ENCODE data around the gene VTI1A. TPM values are rescaled to one million over a fixed set of nuclear protein-coding genes. Genes with fewer than 3 reads are reported as not detected.

VTI1A gene
- total and polyA plus RNA-seq, 2 of the 13 experiments (the other 11 are each of a cell fraction or from before 2014, with no cell fraction given): 11.7 to 32.7 TPM

GRCh38 chr10:112467541-112468075 is 20.6 kb downstream of the VTI1A start (continued):
- TF ChIP-seq KIAA2018 (CRISPR knock-in tag; IDR thresholded peaks at IDR 0.05; ENCODE audit: borderline replicate concordance) (no peak), NBN (conservative IDR thresholded peaks at IDR 0.05) (no peak), GABPB1 (CRISPR knock-in tag; IDR thresholded peaks at IDR 0.05) (no peak), KAT8 (CRISPR knock-in tag; IDR thresholded peaks at IDR 0.05) (no peak), ZNF672 (CRISPR knock-in tag; IDR thresholded peaks at IDR 0.05) (no peak)

Measured in HepG2 (cell line).